Measurements from ENCODE around the gene CDK14.

DNA sequence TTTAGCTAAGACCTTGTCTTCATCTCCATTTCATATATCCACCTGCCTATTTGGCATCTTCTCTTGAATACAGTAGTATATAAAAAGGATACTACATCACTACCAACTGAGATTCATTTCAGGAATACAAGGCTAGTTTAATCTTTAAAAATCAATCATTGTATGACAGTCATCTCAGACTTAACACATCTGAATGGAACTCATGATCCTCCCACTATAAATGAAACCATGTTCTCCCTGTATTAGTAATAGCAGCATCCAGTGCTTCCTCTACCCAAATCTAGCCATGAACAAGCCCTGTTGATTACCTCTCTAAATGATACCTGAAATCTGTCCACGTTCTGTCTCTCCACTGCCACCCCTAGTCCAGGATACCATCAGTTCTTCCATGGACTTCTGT is 196.2 kb downstream of the CDK14 start:
- TF ChIP-seq POLR2AphosphoS5 (IDR thresholded peaks at IDR 0.05; ENCODE audit: low read depth, low read length): no peak
- TF ChIP-seq POLR2A (IDR thresholded peaks at IDR 0.05; ENCODE audit: low read depth, low read length): no peak
